Hypothalamus (tissue), 51 donors: Measurements from ENCODE around the gene CFL1.

Source experiments
- DNase-seq, 51 donors: peaks; one replicate each; lab custom pipeline; 2025; lab: John Stamatoyannopoulos, UW

CFL1 gene

DNA sequence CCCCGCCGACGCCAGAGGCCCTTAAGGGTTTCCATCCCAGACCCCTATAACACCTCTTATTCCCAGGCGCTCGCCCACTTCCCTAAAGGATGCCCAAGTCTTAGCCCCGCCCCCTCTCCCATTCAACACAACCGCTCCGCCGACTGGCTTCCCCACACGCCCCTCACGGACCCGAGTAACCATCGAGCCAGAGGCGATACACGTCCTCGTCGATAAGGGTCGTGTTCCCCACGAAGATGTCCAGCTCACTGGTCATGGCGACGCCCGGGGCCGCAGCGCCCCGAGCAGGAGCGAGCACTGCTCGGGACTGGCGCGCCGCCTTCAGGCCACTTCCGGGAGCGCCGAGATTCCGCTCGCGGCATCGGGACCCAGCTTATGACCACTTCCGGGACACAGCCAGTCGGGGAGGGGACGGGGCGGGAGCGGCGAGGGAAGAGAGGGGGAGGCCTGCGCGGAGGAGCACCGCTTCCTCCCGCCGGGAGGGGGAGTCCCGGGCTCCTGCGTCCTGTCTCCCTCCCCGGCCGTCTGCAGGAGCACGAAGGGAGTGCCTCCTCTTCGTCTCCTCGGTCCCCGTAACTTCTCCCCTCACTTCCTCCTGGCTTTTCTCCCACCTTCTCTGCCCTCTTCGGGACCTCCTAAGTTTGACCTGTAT is 30.3 kb upstream of the CFL1 start, which contains the start of gene FIBP:
TSS of gene FIBP (minus strand) at position 309 of the 652 bp plus-strand sequence. CDS start at position 256, 53 bp downstream.
- DNase-seq, result peak; percentile 67 to 98 (median 95)

DNA sequence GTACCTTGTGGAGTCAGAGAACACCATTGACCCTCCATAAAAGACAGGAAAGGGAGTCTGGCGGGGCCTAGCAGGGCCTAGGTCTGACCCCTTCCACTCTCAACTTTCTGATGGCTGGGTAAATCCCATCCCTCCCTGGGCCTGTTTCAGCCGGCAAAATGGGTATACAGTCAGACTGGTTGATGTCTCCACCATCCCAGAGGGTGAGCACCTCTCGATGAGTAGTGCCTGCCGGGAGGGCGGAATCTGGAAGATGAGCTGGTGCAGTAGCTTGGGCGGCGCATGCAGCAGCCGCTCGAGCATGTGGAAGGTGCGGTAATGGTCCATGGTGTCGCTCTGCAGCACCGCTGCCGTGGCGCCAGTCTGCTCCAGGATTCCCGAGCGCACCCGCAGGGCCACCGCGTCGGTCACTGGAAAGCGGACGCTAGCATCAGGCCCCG is 29.8 kb upstream of the CFL1 start:
- no peak for DNase-seq

DNA sequence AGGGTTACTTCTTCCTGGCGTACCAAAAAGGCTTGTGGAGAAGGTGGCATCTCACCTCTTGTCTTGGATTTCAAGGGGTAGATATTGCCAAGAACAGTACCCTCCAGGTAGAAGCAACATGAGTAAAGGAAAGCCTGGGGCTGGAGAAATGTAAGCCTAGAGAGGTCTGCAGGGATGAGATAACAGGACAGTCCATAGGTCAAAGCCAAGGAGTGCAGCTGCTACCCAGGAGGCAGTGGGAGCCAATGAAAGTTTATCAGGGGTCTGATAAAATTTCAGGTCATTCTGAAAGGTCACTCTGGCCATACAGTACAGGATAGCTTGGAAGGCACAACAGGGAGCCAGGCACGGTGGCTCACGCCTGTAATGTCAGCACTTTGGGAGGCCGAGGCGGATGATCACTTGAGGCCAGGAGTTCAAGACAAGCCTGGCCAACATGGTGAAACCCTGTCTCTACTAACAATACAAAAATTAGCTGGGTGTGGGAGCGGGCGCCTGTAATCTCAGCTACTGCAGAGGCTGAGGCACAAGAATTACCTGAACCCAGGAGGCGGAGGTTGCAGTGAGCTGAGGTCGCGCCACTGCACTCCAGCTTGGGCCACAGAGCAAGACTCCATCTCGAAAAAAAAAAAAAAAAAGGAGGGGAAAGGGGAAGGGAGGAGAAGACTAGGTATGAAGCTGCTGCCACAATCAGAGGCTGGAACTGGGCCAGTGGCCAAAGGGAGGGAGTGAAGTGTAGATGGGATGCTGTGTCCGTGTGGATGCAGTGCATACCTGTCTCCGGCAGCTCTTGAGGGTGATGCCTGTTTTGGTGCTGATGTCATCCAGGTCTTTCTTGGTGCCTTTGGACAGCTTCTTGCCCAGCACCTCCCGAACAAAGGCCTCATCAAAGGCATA is 29.1 kb upstream of the CFL1 start:
- DNase-seq, result no peak

DNA sequence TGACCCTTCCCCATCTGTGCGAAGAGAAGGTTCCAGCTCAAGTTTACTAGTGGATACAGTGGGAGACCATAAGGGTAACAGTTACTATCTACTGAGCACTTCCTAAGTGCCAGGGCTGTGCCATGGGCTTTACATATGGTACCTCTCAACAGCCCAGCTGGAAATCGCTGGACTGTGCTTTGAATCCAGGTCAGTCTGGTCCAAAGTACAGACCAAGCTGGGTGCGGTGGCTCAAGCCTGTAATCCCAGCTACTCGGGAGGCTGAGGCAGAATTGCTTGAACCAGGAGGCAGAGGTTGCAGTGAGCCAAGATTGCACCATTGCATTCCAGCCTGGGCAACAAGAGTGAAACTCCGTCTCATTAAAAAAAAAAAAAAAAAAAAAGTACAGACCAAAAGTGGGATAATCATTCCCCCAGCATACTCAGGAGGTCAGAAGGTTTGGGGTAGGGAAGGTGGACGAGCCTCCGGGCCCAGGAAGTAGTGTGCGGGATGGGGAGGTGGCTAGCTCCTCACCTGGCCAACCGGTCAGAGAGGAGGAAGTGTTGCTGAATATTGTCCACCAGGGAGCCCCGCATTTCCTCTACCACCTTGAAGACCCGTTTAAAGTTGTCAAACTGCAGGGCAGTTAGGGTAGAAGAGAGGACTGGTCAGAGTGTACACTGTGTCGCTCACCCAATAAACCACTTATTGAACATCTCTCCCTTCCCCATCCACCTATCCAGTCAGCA is 28.0 kb upstream of the CFL1 start:
- no peak for DNase-seq

DNA sequence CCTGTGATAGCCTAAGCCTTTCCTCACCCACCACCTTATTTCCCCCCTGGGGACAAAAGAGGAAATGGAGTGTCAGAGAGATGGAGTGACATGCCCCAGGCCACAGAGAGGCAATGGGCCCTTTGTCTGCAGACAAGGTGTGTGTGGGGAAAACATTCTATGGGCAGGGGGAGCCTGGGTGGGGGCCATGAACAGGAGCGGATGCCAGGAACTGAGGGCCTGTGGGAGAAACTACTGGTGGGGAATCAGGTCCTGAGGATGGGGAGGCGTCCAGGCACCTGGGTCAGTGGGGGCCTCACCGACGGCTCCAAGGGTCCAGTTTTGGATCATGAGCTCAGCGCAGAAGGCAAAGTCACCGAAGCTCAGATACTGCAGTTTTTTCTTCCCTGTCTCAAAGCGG is 27.3 kb upstream of the CFL1 start:
- no peak for DNase-seq

DNA sequence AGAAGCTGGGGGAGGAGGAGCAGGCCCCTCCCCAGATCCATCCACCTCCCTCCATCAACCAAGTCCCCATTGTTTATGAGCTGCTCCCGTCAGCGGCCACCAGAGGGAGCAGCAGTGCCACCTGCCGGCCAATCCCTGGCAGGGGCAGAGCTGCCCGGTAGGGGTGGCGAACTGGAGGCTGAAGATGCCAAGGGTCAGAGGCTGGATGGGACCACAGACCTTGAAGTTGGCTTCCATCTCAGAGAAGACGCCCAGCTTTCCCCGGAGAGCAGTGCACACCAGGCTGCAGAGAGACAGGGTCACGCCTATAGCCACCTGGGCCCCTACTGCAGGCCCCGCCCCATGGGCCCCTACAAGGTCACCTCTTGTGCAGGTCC is 26.7 kb upstream of the CFL1 start:
- DNase-seq, result peak in 48 of 51 donors; percentile 13 to 85 (median 56)

DNA sequence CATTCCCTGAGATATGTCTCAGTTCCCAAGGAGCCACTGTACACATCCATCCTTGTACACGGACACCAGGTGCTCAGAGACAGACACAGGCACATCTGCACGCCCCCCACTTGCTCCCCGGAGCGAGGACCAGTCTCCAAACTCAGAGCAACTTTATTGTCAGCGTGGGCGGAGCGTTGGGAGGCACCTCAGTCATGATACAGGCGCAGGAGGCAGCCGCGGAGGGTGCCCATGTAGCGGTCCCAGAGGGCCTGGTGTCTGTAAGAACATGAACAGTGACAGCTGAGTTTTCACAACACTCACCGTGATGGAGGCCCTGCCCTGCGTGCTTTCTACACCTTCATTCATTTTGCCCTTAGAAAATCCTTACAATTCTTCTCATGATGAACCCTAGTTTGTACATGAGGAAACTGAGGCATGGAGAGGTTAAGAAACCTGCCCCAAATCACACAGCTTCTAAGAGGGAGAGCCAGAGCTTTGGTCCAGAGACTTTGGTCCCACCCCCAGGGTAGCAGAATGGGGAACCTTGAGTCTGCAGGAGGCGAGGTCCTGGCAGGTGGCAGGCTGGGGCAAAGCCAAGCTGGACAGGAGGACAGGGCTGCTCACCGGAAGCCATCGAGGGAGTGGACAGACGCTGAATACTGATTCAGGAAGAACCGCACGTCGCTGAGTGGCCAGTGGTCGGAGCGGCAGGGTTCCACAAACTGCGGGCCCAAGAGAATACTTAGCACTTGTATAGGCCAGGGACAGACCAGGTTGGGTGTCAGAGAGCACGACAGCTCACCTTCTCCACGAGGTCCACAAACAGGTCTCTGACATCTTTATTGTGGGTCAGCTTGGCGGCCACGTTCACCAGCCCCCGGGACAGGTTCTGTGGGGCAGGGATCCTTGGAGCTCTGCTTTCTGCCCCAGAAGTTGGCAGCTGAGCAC is 26.1 kb upstream of the CFL1 start:
- peak in 1 of 51 donors; percentile 6 for DNase-seq

DNA sequence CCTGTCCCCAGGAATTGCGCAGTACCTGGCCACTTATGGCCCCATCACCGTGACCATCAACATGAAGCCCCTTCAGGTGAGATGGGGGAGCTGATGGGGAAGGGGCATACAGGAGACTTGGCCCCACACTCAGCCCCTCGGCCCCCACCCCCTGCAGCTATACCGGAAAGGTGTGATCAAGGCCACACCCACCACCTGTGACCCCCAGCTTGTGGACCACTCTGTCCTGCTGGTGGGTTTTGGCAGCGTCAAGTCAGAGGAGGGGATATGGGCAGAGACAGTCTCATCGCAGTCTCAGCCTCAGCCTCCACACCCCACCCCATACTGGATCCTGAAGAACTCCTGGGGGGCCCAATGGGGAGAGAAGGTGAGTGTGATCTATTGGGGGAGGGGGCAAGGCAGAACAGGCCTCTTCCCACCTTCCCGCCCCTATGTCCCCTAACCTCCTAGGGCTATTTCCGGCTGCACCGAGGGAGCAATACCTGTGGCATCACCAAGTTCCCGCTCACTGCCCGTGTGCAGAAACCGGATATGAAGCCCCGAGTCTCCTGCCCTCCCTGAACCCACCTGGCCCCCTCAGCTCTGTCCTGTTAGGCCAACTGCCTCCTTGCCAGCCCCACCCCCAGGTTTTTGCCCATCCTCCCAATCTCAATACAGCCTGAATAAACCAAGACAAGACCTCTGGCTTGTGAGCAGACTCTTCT is 25.2 kb upstream of the CFL1 start:
- DNase-seq, result no peak

DNA sequence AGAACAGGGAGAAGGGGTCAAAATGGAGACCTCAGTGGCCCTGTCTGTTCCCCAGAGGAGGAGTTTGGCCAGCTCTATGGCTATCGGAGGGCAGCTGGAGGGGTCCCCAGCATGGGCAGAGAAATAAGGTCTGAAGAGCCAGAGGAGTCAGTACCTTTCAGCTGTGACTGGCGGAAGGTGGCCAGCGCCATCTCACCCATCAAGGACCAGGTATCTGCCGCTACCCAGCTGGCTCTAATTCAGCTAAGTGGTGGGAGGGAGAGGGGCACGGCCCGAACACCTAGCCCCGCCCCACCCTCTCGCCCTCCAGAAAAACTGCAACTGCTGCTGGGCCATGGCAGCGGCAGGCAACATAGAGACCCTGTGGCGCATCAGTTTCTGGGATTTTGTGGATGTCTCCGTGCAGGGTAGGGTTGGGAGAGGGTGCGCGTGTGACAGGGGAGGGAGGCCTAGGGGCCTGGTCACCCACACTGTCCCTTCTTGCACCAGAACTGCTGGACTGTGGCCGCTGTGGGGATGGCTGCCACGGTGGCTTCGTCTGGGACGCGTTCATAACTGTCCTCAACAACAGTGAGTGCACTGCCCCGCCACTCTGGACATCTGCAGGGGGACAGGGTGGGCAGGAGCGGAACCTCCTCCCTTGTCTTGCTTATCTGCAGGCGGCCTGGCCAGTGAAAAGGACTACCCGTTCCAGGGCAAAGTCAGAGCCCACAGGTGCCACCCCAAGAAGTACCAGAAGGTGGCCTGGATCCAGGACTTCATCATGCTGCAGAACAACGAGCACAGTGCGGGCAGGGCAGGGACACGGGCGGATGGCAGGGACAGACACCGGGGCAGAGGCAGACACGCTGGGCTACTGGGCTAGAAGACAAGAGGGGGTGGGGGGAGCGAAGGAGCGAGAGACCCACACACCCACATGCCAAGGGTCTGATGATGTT is 24.4 kb upstream of the CFL1 start:
- no peak for DNase-seq

DNA sequence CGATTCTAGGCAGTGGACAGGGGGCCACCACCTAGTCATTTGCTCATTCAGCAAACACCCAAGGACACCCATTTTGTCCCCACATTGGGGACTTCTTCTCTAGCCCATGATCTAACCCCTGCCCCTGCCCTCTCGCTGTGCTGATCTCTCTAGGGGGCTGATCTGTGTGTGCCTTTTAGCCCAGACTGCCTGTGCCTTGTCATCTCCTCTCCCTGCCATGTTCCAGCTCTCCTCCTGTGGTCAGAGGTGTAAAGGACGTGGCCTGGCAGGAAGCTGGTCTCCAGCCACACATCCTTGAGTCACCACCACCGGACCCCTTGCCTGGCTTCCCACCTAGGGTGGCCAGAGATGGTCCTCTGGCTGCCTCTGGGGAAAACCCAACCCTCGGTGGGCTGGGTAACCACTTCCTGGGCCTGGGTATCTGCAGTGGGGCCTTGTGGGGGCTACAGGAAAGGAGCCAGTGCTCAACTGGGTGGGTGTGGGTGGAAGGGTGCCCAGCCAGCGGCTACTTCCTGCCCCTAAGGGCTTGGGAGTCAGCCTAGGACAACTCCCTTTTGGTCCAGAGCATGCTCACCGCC is 23.0 kb upstream of the CFL1 start:
- no peak for DNase-seq

DNA sequence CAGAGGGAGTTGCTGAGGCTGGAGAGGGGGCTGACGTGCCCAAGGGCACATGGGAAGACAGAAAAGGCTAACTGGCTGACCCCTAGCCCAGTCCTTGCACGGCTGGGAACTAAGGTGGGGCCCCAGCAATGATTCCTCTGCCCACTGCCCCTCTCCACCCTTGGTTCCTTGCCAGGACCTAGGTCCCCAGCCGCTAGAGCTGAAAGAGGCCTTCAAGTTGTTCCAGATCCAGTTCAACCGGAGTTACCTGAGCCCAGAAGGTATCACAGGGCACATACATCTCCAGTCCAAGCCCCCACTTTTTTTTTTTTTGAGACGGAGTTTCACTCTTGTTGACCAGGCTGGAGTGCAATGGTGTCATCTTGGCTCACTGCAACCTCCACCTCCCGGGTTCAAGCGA is 22.0 kb upstream of the CFL1 start:
- DNase-seq, result no peak

DNA sequence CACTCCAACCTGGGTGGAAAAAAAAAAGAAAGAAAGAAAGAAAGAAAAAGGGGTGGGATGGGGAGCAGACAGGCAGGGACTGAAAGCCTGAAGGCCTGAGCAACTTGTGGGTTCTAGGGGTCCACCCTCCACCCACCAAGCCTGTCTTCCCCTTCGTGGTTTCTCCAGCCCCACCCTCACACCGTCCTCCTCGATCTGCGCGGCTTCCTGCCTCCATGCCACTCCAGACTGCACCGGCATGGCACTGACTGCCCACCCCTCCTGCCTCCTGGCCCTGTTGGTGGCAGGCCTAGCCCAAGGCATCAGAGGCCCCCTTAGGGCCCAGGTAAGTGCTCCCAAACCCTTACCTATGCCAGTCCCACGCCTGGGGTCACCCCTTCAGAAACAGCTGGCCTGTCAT is 21.6 kb upstream of the CFL1 start, which contains the start of gene CTSW:
TSS of gene CTSW (plus strand) at position 221 of the 400 bp plus-strand sequence. CDS start at position 239, 18 bp downstream.
- no peak for DNase-seq

DNA sequence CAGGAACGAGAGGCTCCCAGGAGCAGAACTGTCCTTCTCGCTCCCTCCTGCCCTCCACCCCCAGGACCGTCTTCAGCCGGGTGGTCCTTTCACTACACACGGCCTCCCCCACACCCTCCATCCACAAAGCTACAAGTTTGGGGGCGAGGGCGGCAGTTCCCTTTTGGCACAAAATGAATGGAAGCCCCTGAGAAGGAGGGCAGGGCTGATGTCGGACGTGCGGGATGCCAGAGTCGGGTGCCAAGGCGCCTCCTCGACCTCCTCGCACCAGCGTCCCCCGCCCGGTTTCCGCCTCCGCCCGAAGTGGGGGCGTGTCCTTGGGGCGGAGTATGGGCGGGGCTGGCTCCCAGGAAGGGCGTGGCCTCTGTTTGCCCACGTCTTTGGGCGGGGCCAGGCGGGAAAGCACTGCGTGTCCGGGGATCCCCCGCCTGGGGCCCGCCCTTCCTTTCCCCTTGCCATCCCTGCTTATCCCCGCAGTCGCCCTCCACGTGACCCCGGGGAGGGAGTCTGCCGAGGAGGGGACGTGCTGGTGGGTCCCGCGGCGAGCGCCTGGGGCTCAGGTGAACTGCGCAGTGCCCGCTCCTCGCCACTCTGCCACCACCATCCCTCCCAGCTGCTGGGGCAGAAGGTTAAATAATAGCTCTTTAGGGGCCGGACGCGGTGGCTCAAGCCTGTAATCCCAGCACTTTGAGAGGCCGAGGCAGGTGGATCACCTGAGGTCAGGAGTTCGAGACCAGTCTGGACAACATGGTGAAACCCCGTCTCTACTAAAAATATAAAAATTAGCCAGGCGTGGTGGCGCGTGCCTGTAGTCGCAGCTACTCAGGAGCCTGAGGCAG is 15.6 kb upstream of the CFL1 start:
- DNase-seq, result peak; percentile 24 to 97 (median 86)

DNA sequence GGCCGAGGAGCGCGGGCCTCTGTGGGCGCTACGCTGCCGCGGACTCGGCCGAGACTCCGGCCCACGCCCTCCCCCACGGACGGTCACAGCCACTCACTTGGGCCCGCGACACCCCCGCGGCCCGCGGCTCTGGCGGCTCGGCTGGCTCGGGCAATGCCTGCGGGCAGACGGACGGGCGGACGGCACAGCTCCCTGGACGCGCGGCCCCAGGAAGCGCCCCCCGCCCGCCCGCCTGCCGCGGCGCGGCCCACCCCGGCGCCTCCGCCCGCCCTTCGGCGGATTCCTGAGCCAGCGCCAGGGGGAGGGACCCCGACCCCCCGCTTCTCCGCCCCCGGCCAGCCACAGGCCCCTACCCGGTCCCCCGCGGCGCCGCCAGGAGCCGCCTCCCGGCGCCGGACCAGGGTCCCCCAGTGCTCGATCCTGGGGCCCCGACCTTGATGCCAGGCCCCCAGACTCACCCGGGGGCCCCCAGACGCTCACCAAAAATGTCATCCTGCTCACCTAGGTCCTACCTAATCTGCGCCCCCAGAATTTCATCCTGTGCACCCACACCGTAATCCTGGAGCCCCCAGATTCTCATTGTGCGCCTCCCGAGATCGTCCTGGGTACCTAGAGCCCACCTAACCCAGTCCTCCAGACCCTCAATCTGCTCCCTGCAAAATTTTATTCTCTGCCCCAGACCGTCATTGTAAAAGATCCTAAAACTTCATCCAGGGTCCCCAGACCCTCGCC is 14.8 kb upstream of the CFL1 start, which contains the start of gene EFEMP2:
TSS of gene EFEMP2 (minus strand) at position 215 of the 732 bp plus-strand sequence. CDS start 446 bp downstream, outside the sequence.
- DNase-seq, result peak in 10 of 51 donors; percentile 13 to 44 (median 26)

DNA sequence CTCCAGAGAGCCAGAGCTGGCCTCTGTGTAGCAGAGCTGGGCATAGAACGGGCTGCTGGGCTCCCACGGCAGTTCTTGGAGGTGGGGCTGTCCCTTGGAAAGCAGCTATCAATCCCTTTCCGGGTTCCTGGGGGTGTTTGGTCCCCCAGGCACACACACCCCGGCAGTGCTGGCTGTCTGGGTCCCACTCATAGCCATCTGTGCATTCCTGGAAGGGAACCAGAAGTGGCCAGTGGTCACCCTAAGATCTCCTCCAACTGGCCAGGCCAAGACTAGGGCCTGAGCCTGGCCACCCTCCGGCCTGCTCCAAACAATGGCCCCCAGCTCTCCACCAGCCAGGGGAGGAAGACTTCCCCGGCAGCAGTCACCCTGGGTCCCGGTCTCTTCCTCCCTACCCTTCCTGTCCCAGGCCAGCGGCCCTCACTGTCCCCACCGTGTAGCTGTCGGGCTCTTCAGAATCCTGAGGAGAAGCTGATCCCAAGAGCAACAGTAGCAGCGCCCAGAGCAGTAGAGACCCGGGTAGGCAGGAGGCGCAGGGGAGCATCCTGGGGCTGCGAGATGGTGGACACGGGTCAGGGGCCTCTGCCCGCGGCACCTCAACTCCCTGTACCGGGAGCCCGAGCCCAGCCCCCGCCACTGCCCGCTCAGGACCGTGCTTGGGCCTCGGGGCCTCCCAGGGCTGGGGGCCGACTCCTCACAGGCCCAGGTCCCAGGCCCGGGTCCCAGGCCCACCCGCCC is 14.0 kb upstream of the CFL1 start:
- peak in 7 of 51 donors; percentile 8 to 41 (median 25) for DNase-seq
